HepG2 (cell line): Measurements from ENCODE around the gene SRBD1. TPM values are rescaled to one million over a fixed set of nuclear protein-coding genes. Genes with fewer than 3 reads are reported as not detected.

ENCODE experiments used
- ATAC-seq: fragments of 200-7000 bp; cut with Tn5 transposase; 3 replicates; pipeline ENCODE4 v1.9.1; 2020; ENCODE audit warnings: mild to moderate bottlenecking, moderate library complexity
- BruUV-seq: library from RNA; stranded (reverse); fragments of 400-500 nt; replicated peaks from 2 replicates; lab custom pipeline; 2021; lab: Mats Ljungman, UMichigan
- CTCF ChIA-PET: fragments of 300-600 bp; formaldehyde crosslinking; extraction: SDS; loops from one replicate; lab custom pipeline; 2021; ENCODE audit warnings: low total read pairs, inconsistent platforms, low intra/inter-chr PET ratio; lab: Yijun Ruan, JAX
- POLR2A ChIA-PET: fragments of 350-600 bp; sonication (Branson Sonifier 250); formaldehyde crosslinking; loops from one replicate; lab custom pipeline; 2020; ENCODE audit warnings: antibody characterized with exemption, inconsistent platforms; lab: Yijun Ruan, JAX
- DNase-seq: peaks from one replicate; pipeline ENCODE4 v3.0.0-alpha.2; 2015; ENCODE audit warnings: low spot score
- FAIRE-seq: peaks from 3 replicates; lab custom pipeline; 2011; peaks lifted over from hg19 to GRCh38; lab: Jason Lieb, UNC
- H2AFZ ChIP-seq: one replicate; pipeline ENCODE4 v1.6.1; 2011; ENCODE audit warnings: low read length, inconsistent platforms
- H3K27ac ChIP-seq: fragments of 300-600 bp; 3 replicates; pipeline ENCODE4 v1.8.0; 2011; ENCODE audit warnings: mixed run types, mild to moderate bottlenecking, mixed read lengths, low read length, inconsistent platforms; ENCODE audit not compliant: insufficient read depth; ENCODE audit errors: extremely low read length
- H3K27me3 ChIP-seq, 2 experiments: fragments of 200-600 bp in 1 of 2; 2 replicates in 1 of 2; 3 replicates in 1 of 2; pipeline versions ENCODE4 v1.6.0 to v1.8.0; 2011; ENCODE audit warnings: low read length in 2 of 2, mild to moderate bottlenecking in 2 of 2, moderate library complexity in 2 of 2, inconsistent platforms in 1 of 2; ENCODE audit not compliant: insufficient read depth in 2 of 2, control insufficient read depth in 1 of 2
- H3K36me3 ChIP-seq, 2 experiments: fragments of 200-600 bp in 1 of 2; replicated peaks in 1 of 2; 2 replicates in 1 of 2; 3 replicates in 1 of 2; pipeline versions ENCODE4 v1.5.1 to v1.8.0; 2011; ENCODE audit warnings: low read length in 2 of 2, inconsistent platforms in 1 of 2; ENCODE audit not compliant: insufficient read depth in 2 of 2, control insufficient read depth in 1 of 2
- H3K4me1 ChIP-seq: 2 replicates; pipeline ENCODE4 v1.5.1; 2012; ENCODE audit warnings: low read length, inconsistent platforms; ENCODE audit not compliant: insufficient read depth
- H3K4me2 ChIP-seq: 2 replicates; pipeline ENCODE4 v1.6.0; 2011; ENCODE audit warnings: low read depth, low read length, inconsistent platforms
- H3K4me3 ChIP-seq, 3 experiments: fragments of 200-600 bp in 1 of 3; sonication (generic), shearing (Covaris generic) in 1 of 3; replicated peaks in 1 of 3; 2 replicates each; pipeline ENCODE4 v1.5.1; 2011 to 2016; ENCODE audit warnings: low read length in 3 of 3, inconsistent platforms in 2 of 3, low read depth in 2 of 3, mild to moderate bottlenecking in 2 of 3, control low read depth in 1 of 3, mixed read lengths in 1 of 3; ENCODE audit not compliant: insufficient read depth in 1 of 3
- H3K79me2 ChIP-seq: one replicate; pipeline ENCODE4 v1.6.1; 2011; ENCODE audit warnings: low read length, inconsistent platforms; ENCODE audit not compliant: insufficient read depth
- H3K9ac ChIP-seq: 2 replicates; pipeline ENCODE4 v1.6.0; 2011; ENCODE audit warnings: mild to moderate bottlenecking, low read depth, low read length, inconsistent platforms; ENCODE audit not compliant: insufficient read depth
- H3K9me3 ChIP-seq: 2 replicates; pipeline ENCODE4 v1.5.1; 2012; ENCODE audit warnings: mild to moderate bottlenecking, low read length
- H4K20me1 ChIP-seq: 2 replicates; pipeline ENCODE4 v1.6.0; 2011; ENCODE audit warnings: inconsistent platforms, mild to moderate bottlenecking, low read length, moderate library complexity; ENCODE audit not compliant: insufficient read depth
- CEBPB ChIP-seq: IDR thresholded peaks from 2 replicates; pipeline ENCODE4 v1.6.1; 2011; ENCODE audit warnings: low read depth, low read length, improper control_type of control experiment, borderline replicate concordance
- CEBPG ChIP-seq: IDR thresholded peaks from 2 replicates; pipeline ENCODE4 v1.6.1; 2016
- IKZF1 ChIP-seq: fragments of 450-650 bp; IDR thresholded peaks from 2 replicates; pipeline ENCODE4 v1.7.1; 2016
- KAT8 ChIP-seq: IDR thresholded peaks from 2 replicates; pipeline ENCODE4 v1.6.1; 2016; ENCODE audit warnings: missing genetic modification reagents, missing compliant biosample characterization
- MYC ChIP-seq: sonication (generic); formaldehyde crosslinking; IDR thresholded peaks from 2 replicates; pipeline ENCODE4 v1.9.0; 2021; ENCODE audit warnings: missing genetic modification reagents, borderline replicate concordance
- POLR2AphosphoS2 ChIP-seq: IDR thresholded peaks from 2 replicates; pipeline ENCODE4 v1.6.1; 2011; ENCODE audit warnings: low read depth, low read length, improper control_type of control experiment
- PPARG ChIP-seq: conservative IDR thresholded peaks from 2 replicates; pipeline ENCODE4 v1.6.1; 2016; ENCODE audit warnings: missing biosample characterization, missing genetic modification reagents
- SRSF4 ChIP-seq: fragments of 200-400 bp; formaldehyde crosslinking; IDR thresholded peaks from one replicate; pipeline ENCODE4 v1.6.1; 2018; ENCODE audit warnings: mild to moderate bottlenecking, low read depth, low read length, moderate library complexity; ENCODE audit not compliant: poor library complexity, severe bottlenecking
- ZNF335 ChIP-seq: sonication (generic); formaldehyde crosslinking; IDR thresholded peaks from 2 replicates; pipeline ENCODE4 v1.4.0; 2020; ENCODE audit warnings: missing genetic modification reagents
- WGBS: methylation state at CpG from one replicate; pipeline ENCODE4 v1.1.6; 2017; ENCODE audit warnings: low lambda C conversion rate; 5-methylcytosine and 5-hydroxymethylcytosine counted together
- in situ Hi-C: cut with HindIII; loops from 2 replicates; pipeline ENCODE4 v1.10.0; 2017; ENCODE audit warnings: low pct_unique_long_range_greater_than_20kb; ENCODE audit not compliant: extremely low pct_ligation_motif_present
- intact Hi-C: fragments of 100-400 bp; cut with micrococcal nuclease; formaldehyde crosslinking; loops from one replicate; pipeline ENCODE4 v1.10.0; 2022; ENCODE audit not compliant: unreplicated experiment
- polyA plus RNA-seq, 8 experiments: library from polyadenylated mRNA; depleted of rRNA in 3 of 8; stranded (reverse) in 7 of 8; unstranded in 1 of 8; fragments of >200 nt; fragmentation: Illumina TruSeq in 4 of 8; extraction: Trizol in 4 of 8; gene quantifications; 2 replicates each; pipeline versions ENCODE4 v1.2.1 to v1.2.3, GENCODE V29; 2011 to 2016; ENCODE audit warnings: low read depth in 4 of 8, missing spikeins in 1 of 8, mixed read lengths in 1 of 8; ENCODE audit not compliant: insufficient read depth in 1 of 8
- total RNA-seq, 5 experiments: library from RNA; depleted of rRNA; stranded (reverse); fragments of >200 nt; fragmentation: Illumina TruSeq; extraction: Trizol; gene quantifications; 2 replicates each; pipeline ENCODE4 v1.2.3, GENCODE V29; 2016; ENCODE audit warnings: low read depth in 1 of 5
- TF ChIP-seq, protein P1 (sequence below), 2 experiments: sonication (generic) in 1 of 2; formaldehyde crosslinking in 1 of 2; IDR thresholded peaks; 2 replicates each; pipeline versions ENCODE4 v1.4.0 to v1.6.1; 2018 to 2020; ENCODE audit warnings: missing genetic modification reagents in 2 of 2, borderline replicate concordance in 1 of 2, low read depth in 1 of 2, mild to moderate bottlenecking in 1 of 2, missing biosample characterization in 1 of 2
- TF ChIP-seq, protein P2 (sequence below): sonication (generic); formaldehyde crosslinking; IDR thresholded peaks from 2 replicates; pipeline ENCODE4 v1.4.0; 2020; ENCODE audit warnings: missing genetic modification reagents; ENCODE audit errors: not compliant biosample characterization
- TF ChIP-seq, protein P3 (sequence below): sonication (generic); formaldehyde crosslinking; IDR thresholded peaks from 2 replicates; pipeline ENCODE4 v1.8.1; 2023; ENCODE audit warnings: mild to moderate bottlenecking, missing genetic modification reagents, borderline replicate concordance
- TF ChIP-seq, protein P4 (sequence below): sonication (generic); formaldehyde crosslinking; IDR thresholded peaks from 2 replicates; pipeline ENCODE4 v1.4.0; 2020; ENCODE audit warnings: mild to moderate bottlenecking, missing genetic modification reagents
- TF ChIP-seq, protein P5 (sequence below): sonication (generic); formaldehyde crosslinking; IDR thresholded peaks from 2 replicates; pipeline ENCODE4 v1.4.0; 2020; ENCODE audit warnings: missing genetic modification reagents, borderline replicate concordance

The SRBD1 gene
- total and polyA plus RNA-seq, 2 of the 13 experiments (the other 11 are each of a cell fraction or from before 2014, with no cell fraction given): 3.2 to 23.9 TPM

DNA sequence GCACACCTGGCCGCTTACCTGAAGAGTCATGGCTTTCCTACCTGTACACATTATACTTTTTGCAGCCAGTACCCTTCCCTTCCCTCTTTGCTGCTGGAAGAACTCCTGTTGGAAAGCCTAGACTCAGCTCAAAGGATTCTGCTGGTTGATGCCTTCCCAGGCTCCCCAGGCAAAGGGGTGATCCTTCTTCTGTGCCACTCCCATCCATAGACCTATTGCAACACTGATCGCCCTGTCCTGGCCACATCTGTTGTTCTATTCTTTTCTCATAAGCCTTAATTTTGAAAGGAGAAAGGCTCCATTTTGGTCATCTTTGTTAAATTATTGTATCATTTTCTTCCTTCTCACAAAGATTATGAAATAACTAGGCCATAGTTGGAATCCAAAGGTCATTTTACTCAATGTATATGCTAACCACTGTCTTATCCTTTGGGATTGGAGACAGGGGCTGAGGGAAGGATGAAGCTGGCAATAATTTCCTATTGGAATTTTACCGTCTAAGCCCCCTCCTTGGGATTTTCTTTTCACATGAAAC is 37.0 kb upstream of the SRBD1 start:
- FAIRE-seq: no peak
- intact Hi-C loops (loop anchor here (1.0 kb wide), 1 partner anchor 130 kb away; no protein-coding TSS in a partner anchor), in situ Hi-C loops (loop anchor here (5.0 kb wide), 2 partner anchors 129 to 289 kb away; no protein-coding TSS in a partner anchor)
- CTCF ChIA-PET: no interaction called here
- no peak for DNase-seq
- BruUV-seq: no TSS peak
- H3K27me3 ChIP-seq: peaks cover 0 to 25% of the 10 kb centered on the region in 2 experiments; a peak in 3 of 5 replicates
- no peak overlapping the region for H3K27ac ChIP-seq
- H3K79me2 ChIP-seq: no peaks in the 10 kb centered on the region
- peaks cover 39% of the 10 kb centered on the region for H3K4me1 ChIP-seq
- no peak overlapping the region for H3K9ac ChIP-seq
- no peaks in the 10 kb centered on the region for H3K36me3 ChIP-seq
- H2AFZ ChIP-seq: no peak overlapping the region
- POLR2A ChIA-PET: no interaction called here
- WGBS: 70% methylated on average over 3 of the region's 3 CpGs
- H4K20me1 ChIP-seq: no peaks in the 10 kb centered on the region
- no peak overlapping the region for H3K4me2 ChIP-seq
- no peaks in the 10 kb centered on the region for H3K9me3 ChIP-seq
- ATAC-seq: no peak
- no peak overlapping the region for H3K4me3 ChIP-seq
- TF ChIP-seq, protein P1, sequence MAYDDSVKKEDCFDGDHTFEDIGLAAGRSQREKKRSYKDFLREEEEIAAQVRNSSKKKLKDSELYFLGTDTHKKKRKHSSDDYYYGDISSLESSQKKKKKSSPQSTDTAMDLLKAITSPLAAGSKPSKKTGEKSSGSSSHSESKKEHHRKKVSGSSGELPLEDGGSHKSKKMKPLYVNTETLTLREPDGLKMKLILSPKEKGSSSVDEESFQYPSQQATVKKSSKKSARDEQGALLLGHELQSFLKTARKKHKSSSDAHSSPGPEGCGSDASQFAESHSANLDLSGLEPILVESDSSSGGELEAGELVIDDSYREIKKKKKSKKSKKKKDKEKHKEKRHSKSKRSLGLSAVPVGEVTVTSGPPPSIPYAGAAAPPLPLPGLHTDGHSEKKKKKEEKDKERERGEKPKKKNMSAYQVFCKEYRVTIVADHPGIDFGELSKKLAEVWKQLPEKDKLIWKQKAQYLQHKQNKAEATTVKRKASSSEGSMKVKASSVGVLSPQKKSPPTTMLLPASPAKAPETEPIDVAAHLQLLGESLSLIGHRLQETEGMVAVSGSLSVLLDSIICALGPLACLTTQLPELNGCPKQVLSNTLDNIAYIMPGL (CRISPR knock-in tag; IDR thresholded peaks at IDR 0.05; ENCODE audit: borderline replicate concordance in 1 of 2, low read depth in 1 of 2): no peak
- TF ChIP-seq KAT8 (CRISPR knock-in tag): no peak
- TF ChIP-seq, protein P2, sequence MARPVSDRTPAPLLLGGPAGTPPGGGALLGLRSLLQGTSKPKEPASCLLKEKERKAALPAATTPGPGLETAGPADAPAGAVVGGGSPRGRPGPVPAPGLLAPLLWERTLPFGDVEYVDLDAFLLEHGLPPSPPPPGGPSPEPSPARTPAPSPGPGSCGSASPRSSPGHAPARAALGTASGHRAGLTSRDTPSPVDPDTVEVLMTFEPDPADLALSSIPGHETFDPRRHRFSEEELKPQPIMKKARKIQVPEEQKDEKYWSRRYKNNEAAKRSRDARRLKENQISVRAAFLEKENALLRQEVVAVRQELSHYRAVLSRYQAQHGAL (CRISPR knock-in tag): no peak
- no peak for TF ChIP-seq ZNF335 (CRISPR knock-in tag)
- TF ChIP-seq, protein P3, sequence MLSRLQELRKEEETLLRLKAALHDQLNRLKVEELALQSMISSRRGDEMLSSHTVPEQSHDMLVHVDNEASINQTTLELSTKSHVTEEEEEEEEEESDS: no peak
- 0 out of 2 replicates have a peak, but pooled peaks have one; percentile 7 for TF ChIP-seq CEBPG (CRISPR knock-in tag)
- no peak for TF ChIP-seq POLR2AphosphoS2
- TF ChIP-seq IKZF1: no peak
- TF ChIP-seq, protein P4, sequence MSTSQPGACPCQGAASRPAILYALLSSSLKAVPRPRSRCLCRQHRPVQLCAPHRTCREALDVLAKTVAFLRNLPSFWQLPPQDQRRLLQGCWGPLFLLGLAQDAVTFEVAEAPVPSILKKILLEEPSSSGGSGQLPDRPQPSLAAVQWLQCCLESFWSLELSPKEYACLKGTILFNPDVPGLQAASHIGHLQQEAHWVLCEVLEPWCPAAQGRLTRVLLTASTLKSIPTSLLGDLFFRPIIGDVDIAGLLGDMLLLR (CRISPR knock-in tag): no peak
- no peak for TF ChIP-seq MYC
- TF ChIP-seq, protein P5, sequence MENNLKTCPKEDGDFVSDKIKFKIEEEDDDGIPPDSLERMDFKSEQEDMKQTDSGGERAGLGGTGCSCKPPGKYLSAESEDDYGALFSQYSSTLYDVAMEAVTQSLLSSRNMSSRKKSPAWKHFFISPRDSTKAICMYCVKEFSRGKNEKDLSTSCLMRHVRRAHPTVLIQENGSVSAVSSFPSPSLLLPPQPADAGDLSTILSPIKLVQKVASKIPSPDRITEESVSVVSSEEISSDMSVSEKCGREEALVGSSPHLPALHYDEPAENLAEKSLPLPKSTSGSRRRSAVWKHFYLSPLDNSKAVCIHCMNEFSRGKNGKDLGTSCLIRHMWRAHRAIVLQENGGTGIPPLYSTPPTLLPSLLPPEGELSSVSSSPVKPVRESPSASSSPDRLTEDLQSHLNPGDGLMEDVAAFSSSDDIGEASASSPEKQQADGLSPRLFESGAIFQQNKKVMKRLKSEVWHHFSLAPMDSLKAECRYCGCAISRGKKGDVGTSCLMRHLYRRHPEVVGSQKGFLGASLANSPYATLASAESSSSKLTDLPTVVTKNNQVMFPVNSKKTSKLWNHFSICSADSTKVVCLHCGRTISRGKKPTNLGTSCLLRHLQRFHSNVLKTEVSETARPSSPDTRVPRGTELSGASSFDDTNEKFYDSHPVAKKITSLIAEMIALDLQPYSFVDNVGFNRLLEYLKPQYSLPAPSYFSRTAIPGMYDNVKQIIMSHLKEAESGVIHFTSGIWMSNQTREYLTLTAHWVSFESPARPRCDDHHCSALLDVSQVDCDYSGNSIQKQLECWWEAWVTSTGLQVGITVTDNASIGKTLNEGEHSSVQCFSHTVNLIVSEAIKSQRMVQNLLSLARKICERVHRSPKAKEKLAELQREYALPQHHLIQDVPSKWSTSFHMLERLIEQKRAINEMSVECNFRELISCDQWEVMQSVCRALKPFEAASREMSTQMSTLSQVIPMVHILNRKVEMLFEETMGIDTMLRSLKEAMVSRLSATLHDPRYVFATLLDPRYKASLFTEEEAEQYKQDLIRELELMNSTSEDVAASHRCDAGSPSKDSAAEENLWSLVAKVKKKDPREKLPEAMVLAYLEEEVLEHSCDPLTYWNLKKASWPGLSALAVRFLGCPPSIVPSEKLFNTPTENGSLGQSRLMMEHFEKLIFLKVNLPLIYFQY (CRISPR knock-in tag): no peak
- peak; percentile 47; the same call in 1 of the 2 replicates for TF ChIP-seq CEBPB
- 0 out of 2 replicates have a peak, but pooled peaks have one; percentile 29 for TF ChIP-seq PPARG (CRISPR knock-in tag)
- TF ChIP-seq SRSF4: no peak
